HG03354 (cell line): Measurements from ENCODE around the gene HGS.

Experiments used
- ATAC-seq: cut with Tn5 transposase; IDR thresholded peaks from one replicate; pipeline ENCODE4 v1.9.1; 2021; ENCODE audit warnings: mild to moderate bottlenecking; ENCODE audit not compliant: unreplicated experiment, poor library complexity, severe bottlenecking

HGS gene

GRCh38 chr17:81713556-81714411 lies 30.0 kb downstream of the HGS start:
- ATAC-seq: no peak

- no peak for ATAC-seq
Observed at GRCh38 chr17:81714412-81715106, 30.7 kb downstream of the HGS start.

DNA sequence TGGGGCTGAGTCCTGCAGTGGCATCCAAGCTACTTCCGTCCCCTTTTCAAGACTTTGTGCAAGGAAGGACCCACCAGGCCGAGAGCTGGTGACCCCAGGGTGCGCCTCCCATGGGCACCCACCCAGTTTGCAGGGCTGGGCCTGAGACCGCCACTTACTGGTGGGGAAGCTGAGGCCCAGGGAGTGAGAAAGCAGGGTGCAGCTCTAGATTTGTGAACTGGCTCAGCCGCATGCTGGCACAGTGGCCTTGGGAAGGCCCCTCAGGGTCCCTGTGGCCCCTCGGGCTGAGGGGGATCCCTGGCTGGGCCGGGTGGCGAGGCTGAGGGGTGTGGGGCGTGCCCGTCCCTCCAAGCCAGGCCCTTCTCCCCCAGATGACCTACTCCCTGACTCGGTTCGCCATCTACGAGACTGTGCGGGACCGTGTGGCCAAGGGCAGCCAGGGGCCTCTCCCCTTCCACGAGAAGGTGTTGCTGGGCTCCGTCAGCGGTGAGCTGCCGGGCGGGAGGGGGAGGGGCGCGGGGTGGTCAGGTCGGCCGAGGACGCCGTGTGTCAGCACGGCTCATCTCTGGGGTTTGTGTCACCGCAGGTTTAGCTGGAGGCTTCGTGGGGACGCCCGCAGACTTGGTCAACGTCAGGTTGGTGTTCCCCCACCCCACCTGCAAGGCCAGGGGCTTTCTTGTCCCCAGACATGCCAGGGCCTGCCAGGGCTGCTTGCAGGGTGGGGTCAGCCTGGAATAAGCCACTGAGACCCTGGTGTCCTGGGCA lies 31.5 kb downstream of the HGS start:
- no peak for ATAC-seq

- ATAC-seq: no peak
Observed at GRCh38 chr17:81715872-81716673, 32.3 kb downstream of the HGS start.

DNA sequence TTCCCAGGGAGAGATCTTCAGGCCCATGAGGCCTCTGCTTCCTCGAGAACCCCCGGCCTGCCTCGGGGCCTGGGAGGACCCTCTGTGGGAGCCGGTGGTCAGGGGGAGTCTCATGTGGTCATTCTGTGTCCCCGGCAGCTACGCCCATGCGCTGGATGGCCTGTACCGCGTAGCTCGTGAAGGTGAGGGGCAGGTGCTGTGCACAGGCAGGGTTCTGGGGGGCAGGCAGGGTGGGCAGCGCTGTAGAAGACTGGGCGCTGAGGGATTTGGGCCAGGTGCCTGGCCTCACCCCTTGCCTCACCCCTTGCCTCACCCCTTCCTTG lies 32.8 kb downstream of the HGS start:
- no peak for ATAC-seq

DNA sequence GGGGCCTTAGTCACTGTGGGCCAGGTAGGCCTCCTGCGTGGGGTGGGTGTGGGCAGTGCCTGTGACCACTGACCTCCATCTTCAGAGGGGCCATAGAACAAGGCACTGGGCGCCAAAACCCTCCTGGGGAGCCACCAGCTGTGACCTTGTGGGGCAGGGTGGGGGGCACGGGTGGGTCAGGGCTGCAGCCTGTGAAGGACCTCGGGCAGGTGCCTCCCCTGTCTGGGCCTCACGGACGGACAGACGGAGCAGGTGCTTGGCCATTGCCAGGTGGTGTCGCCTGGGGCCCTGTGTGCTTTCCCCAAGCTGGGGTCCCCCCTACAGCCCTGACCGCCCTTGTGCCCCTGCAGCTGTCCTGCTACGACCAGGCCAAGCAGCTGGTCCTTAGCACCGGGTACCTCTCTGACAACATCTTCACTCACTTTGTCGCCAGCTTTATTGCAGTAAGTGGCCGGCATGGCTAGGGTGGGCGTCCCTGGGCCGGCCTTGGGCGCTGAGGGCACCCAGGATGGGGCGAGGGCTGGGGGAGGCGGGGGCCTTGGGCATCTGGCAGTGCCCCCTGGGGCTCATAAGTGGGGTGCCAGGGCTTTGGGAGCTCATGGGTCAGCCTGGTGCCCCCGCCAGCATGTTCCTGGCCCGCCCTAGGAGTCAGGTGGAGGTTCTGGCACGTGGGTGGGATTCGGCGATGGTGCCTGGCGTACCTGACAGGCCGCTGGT lies 33.4 kb downstream of the HGS start:
- ATAC-seq: no peak

DNA sequence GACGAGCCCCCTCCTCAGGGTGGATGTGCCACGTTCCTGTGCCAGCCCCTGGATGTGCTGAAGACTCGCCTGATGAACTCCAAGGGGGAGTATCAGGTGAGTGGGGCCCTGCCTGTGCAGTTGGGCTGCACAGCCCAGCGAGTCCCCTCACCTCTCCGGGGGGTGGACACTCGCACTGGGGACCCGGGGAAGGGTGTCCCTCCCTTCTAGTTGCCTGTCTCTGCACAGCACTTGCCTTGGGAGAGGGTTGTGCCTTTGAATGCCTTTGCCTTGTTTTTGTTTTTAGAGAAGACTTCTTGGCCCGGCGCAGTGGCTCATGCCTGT lies 33.9 kb downstream of the HGS start:
- no peak for ATAC-seq

DNA sequence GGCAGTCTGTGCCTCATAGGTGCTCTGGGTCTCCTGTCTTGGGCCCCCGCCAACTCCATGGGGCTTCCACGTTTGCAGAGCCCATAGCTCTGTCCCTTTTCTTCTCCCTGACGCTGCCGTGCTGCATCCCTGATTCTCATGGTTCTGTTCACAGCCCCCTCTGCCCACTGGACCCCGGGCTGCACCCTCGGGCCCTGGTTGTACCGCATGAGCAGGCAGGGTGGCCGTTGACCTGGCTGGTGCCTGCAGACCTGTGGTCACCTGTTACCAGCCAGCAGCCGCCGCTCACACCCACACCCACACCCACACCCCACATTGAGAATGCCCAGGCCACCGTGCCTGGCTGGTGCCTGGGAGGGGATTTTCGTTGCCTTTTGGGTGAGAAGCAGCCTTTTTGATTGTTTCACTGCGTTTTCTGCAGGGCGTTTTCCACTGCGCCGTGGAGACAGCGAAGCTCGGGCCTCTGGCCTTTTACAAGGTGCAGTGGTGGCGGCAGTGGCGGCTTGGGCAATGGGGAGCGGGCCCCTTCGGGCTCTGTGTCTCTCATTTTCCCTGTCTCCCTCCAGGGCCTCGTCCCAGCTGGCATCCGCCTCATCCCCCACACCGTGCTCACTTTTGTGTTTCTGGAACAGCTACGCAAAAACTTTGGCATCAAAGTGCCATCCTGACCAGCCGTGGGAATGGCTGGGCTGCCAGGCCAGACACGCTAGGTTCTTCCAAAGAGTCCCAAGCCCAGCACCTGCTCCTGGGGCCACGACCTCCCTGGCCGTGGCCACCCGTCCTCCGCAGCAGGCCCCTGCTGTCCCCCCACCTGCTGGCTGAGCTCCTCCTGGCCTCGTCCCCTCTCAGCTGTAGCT lies 35.8 kb downstream of the HGS start:
- no peak for ATAC-seq

GRCh38 chr17:81720267-81721071 lies 36.7 kb downstream of the HGS start:
- no peak for ATAC-seq

DNA sequence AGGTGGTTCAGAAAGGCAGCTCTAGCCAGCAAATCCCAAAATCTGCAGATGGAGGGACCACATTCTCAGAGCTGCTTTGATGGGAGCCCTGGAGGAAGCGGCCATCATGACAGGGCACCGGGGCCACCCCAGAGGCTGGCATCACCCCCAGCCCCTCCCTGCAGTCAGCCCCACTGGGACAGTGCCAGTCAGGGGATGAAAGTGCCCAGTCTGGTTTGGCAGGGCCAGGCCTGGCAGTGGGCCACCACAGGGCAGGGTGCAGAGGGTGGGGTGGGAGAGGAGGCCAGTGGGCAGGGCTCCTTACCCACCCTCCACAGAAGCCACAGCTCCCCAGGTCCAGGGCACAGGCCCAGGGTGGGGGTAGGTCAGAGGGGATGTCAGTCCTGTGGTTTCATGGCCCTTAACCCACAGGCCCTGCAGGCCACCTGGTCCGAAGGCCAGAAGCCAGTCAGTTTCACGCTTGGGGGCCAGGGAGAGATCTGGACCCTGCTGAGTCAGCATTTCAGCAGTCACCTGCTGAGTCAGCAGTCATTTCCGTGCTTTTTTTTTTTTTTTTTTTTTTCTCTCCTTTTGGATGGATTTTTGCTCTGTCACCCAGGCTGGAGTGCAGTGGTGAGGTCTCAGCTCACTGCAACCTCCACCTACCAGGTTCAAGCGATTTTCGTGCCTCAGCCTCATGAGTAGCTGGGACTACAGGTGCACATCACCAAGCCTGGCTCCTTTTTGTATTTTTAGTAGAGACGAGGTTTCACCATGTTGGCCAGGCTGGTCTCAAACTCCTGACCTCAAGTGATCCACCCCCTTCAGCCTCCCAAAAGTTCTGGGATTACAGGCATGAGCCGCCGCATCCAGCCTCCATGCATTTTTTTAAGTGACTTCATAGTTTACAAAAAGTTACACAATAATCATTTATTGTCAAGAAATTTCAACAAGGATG lies 38.6 kb downstream of the HGS start:
- ATAC-seq: no peak

GRCh38 chr17:81723651-81724209 lies 39.9 kb downstream of the HGS start:
- no peak for ATAC-seq

DNA sequence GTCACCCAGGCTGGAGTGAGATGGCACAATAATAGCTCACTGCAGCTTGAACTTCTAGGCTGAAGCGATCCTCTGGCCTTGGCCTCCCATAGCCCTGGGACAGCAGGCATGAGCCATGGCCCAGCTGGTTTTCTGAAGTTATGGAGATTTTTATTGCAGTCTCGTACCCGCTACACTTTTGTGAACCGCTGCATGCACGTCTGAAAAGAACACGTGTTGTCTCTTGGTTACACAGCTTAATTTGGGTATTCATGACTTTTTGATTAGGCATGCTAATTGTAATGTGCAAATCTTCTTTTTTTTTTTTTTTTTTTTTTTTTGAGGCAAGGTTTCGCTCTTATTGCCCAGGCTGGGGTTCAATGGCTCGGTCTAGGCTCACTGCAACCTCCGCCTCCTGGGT lies 41.6 kb downstream of the HGS start:
- ATAC-seq: no peak

DNA sequence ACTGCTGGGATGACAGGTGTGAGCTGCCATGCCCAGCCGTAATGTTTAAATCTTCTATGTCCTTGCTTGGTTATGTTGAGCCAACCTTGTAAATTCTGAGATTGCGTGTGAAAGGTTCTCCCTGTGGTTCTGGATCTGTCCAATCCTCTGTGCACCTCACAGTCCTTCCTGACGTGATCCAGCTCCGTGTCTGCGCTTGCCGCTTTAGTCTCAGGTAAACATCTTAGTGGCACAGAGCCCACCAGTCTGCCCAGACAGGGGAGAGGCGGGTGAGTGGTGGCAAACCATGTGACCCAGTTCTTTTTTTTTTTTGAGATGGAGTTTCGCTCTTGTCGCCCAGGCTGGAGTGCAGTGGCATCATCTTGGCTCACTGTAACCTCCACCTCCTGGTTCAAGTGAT lies 42.2 kb downstream of the HGS start:
- ATAC-seq: no peak

- no peak for ATAC-seq
Observed at GRCh38 chr17:81727324-81728031, 43.7 kb downstream of the HGS start.

DNA sequence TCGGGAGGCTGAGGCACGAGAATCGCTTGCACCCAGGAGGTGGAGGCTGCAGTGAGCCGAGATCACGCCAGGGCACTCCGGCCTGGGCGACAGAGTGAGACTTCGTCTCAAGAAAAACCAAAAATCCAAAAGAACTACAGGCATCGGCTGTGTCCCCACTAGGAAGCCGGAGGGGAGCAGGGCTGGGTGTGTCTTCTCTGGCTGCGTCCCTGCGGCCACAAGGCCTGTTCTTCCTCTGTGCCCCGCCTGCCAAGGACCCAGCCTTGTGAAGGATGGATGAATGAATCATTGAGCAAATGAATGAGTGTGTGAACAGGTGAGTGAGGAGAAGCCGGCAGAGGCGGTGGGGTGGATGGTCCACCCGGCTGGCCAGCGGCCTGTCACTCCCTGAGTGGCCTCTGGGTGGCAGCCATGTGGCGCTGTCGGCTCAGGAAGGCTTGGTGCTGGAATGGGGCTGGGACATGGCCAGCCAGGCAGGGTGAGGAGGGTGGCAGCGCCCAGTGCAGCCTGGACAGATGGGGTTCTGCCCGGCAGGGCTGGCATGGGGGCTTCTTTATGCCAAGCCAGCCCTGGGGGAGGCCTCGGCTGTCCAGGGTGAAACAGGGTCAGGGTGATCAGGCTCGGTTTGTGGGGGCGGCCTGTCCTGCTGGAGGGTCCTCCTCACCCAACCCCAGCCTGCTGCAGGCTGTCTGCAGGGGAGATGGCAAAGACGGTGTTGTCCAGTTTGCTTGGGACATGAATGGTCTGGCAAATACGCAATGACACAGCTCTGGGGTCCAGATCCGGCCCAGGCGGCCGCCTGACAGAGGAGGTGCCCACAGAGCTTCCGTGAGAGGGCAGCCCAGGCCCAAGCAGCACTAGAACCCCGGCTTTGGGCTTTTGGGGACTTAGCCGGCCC lies 49.9 kb downstream of the HGS start:
- ATAC-seq: no peak
